T-helper 2 cell (primary cell): ENCODE measurements around the gene VPS13D.
"Not testable (repeated sequence)": the region's sequence is repeated elsewhere in the genome, so short reads cannot be mapped to it uniquely, and the experiment has no call there.

Source experiments
- DNase-seq, 5 experiments: peaks; one replicate each; pipeline versions ENCODE4 v3.0.0 to v3.0.0-alpha.2; 2012 to 2022

VPS13D gene

DNA sequence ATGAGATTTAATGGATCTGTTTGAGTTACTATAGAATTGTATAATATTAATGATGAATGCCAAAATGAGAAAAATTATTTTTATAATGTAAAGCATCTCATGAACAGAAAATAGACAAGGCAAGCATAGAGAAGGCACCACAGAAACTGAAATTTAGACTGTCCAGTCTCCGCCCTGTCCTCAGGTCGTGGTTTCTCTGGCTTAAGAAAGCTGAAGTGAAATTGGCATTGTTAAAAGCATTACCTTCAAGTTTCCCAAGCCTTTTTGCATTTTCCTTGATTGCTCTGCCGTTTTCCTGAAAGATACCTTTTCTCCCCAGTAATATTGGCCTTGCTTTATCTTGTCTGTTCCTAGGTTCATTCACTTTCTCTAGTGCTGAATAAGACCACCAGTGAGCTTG lies 58.0 kb downstream of the VPS13D start:
- no peak for DNase-seq

DNA sequence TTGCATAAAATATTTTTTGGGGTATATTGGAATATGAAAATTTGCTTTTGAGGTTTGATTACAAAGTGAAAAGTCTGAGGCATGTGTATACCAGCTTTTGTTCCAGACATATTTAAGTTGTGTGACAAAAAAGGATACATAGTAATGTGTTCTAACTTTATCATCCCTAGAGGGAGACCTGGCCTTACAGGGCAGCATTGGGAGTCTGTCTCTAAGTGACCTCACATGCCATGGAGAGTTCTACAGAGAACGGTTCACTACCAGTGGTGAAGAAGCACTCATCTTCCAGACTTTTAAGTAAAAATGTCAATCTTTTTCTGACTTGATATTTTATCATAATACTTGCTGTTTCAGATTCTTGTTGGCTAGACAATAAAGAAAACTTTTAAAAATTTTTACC lies 61.0 kb downstream of the VPS13D start:
- no peak for DNase-seq

DNA sequence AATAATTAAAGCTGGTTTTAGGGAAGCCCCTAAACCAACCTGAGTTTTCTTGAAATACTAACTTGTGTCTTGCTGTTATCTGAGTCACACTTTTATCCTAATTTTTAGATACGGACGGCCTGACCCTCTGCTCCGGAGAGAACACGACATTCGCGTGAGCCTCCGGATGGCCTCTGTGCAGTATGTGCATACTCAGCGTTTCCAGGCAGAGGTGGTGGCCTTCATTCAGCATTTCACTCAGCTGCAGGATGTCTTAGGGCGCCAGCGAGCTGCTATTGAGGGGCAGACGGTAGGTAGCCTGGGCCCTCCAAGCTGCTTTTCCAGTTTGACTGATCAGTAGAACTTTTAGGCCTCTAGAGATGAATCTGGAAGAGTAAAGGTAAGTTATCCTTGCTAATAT lies 63.6 kb downstream of the VPS13D start:
- DNase-seq, result no peak

DNA sequence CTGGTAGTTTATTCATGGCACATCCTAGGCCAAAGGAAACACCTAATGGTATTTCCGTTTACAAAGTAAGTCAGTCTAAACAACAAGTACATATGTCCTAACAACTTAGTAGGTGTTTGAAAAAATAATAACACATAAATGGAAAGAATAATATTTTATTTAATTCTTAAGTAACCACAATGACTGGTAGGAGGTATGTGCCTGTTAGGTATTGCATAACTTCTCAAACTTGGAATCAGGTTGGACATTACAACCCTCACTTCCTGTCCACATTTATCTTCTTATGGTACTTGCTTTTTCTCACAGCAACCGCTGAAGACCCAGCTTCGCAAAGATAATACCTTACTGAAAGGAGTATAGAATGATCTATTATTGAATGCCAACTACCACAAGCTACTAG lies 64.2 kb downstream of the VPS13D start:
- DNase-seq, result no peak

DNA sequence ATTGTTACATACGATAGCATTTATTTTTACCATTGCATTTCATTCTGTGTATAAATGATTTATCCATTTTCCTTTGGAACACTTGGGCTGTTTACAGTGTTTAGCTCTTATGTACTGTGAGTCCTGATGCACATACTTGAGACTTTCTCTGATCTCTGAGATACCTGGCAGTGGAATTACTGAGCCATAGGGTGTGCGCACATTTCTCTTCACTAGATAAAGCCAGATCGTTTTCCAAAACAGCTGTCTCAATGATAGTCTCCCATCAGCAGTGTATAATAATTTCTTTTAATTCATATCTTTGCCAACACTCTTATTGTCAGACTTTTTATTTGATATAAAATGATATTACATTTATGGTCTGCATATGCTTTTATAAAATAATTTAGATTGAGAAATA lies 66.2 kb downstream of the VPS13D start:
- DNase-seq, result no peak

DNA sequence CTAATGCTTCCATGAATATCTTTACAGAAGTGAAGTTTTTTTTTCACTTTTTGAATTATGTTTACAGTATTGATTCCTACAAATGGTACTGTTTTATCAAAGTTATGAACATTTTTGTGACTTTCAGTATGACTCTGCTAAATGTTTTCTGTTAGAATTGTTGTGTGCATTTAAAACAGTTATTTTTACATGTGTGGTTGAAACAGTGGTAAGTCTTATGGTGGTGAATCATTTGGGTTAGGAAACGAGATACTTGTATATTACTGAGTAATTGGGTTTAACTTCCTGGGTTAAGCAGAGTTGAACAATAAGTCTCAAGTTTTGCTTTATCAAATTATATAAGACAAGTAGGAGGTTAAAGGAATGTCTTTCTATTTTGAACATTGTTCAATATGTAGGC lies 66.8 kb downstream of the VPS13D start:
- DNase-seq, result peak in 1 of 5 experiments; percentile 76

DNA sequence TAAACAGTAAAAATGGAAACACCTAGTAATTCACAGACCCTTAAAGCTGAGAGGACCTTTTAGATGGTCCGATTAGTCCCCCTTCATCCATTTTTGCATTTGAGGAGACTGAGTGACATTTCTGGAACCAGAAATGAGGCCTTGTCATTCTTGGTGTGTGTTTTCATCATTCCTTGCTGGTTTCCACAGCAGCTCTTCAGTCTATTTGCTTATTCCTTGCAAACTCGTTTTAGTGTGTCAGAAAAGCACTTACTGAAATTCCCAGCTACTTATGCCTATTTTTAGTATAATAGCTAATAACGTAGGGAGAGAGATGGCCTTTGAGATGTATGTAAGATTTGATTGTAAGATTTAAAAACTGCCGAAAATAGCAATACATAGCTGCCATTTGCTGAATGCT lies 70.9 kb downstream of the VPS13D start:
- no peak for DNase-seq

DNA sequence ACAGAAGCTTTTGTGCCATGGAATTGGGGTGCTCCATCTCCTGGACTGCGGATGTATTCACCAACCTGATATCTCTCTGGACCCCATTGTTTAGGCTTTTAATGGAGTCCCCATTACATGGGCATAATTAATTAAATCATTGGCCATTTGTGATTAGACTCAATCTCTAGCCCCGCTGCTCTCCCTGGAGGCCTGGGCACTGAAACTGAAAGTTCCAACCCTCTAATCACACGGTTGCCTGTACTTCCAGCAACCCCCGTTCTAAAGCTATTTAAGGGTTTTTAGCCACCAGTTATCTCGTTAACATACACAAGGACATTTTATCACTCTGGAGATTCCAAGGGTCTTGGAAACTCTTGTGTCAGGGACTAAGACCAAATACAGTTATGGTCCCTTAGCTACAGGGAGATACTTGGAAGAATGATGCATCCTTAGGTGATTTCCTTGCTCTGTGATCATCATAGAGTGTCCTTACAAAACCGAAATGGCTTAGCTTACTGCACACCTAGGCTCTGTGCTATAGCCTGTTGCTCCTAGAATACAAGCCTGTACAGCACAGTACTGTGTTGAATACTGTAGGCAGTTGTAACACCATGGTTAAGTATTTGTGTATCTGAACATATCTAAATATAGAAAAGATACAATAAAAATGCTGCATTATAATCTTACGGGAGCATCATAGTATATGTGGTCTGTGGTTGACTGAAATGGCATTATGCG lies 71.8 kb downstream of the VPS13D start:
- peak in 1 of 5 experiments; percentile 30 for DNase-seq

DNA sequence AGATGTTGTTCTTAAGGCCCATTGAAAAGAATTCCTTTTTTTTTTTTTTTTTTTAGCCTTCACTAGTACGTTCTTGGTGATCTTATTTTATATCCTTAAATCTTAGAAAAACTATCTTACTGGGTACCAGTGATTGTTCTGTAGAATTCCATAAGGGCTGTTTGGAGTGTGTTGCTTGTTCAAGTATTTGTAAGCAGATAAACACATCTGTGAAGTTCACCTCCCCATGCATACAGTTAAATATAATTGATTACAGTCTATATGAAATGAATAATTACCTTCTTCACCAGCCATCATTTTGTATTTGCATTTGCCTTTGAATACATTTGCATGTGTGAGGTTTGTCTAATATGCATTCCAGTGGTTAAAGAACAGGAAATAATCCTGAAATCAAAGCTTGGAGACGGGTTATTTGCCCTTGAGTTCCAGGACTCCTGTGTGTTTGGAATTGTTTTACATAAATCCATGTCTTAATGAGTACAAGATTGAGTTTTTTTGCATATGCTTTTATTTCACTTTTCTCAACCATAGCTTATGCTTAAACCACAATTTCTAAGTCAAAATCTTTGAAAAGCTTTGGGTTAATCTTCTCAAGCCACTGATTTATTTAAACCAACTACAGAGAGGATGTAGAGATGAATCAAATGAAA lies 73.1 kb downstream of the VPS13D start:
- DNase-seq, result no peak

DNA sequence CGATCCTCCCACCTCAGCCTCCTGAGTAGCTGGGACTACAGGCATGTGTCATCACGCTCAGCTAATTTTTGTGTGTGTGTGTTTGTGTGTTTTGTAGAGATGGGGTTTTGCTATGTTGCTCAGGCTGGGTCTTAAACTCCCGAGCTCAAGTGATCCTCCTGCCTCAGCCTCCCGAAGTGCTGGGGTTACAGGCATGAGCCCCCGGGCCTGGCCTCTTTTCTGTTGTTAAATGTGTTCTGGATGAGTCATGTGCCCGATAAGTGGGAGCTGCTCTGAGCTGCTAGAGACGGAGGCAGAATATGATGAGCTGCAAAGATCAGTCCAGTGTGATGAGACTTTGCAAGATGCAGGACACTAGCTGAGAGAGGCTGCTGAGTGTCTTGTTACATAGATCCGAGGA lies 75.5 kb downstream of the VPS13D start:
- no peak for DNase-seq

DNA sequence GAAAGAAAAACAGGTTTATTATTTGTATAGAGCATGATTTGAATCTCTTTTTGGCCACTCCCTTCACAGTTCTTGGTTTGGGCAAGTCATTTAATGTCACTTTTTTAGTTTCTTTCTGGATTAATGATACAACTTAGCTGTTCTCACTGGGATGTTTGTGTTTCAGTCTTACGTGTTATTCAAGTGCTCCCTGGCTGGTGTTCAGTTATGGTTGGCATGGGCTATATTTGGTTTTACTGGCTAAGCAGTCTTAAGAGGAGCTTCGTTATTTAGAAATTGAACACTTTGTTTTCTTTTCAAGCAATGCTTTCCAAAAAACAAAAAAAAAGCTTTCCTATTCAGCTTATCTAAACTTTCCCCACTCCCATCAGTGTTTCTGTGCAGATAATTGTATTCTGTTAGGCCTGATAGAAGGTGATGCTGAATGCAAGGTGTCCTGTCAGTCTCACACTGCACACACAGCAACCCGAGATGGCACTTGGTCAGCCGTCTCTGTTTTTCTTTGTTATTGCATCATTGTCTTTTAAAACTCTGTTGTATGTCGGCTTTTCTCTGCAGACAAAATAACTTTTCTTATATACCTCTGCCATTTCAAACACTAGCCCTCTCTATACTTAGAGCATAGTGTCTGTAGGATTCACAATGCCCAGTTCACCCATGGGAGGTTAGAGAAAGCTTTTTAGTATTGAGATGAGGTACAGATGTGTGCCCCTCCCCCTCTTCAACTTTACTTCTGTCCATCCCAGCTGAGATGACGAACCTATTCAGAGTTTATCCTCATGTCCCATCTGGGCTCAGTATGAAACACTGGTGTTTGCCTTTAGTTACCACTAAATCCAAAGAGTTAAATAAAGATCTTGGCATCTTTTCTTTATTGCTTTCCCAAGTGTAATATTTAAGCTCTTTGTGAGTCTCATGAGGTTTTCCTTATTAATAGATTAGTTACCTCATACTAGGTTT lies 80.2 kb downstream of the VPS13D start:
- DNase-seq, result peak in 1 of 5 experiments; percentile 8

DNA sequence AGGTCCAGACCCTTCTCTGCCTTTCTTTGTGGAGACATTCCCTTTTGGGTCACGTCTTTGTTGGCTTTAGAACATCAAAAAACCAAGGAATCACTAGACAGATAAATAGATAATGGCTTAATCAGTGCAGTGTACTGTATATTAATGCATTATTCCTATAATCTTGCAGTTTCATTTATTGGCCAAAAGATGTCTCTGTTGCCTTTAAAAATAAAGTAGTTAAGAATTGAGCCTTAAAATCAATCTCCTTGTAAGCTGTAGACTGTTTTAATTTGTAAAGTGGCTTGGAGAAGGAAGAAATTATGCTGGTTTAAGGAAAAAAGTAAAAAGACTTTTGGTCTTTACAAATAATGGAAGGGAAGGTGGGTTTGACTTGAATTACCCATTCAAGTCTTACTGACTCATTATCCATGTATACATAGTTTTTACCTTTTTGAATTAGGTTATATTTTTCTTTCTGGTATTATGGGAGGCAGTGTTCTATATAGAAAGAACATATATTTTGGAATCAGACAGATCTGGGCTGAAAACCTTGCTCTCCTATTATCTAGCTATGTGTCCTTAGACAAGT lies 84.6 kb downstream of the VPS13D start:
- peak in 1 of 5 experiments; percentile 26 for DNase-seq

DNA sequence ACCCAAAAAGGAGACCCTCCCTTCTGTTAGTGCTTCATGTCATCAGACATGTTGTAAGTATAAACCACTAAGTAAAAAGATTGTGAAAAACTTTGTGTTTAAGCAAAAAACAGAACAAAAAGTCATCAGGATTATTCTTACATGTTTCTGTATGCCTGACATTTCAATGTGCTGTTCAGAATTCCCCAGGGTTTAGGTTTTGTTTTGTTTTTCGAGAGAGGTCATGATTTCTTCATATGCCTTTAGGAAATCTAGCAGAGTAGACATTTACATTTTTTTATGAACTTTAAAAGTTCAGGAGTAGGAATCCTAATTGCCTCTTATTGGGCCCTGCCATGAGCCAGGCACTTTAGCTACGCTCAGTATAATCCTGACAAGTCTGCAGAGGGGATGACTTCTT lies 85.3 kb downstream of the VPS13D start:
- DNase-seq, result no peak

DNA sequence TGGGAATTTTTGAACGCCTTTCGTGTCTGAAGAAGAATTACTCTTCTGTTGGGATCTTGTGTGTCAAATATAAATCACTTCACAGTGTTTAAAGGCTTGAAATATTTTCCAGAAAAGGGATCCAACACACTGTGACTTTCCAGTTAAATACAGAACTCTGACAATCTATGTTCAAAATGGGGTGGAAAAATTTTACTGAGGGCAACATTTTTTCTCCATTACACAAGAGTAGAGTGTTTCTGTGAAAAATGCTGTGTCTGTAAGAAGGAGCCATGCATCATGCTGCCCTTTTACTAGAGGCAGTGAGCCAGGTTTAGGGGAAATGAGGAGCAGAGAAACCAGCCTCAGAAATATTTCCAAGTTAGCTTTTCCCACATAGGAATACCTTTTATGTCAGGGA lies 86.5 kb downstream of the VPS13D start:
- DNase-seq, result no peak

DNA sequence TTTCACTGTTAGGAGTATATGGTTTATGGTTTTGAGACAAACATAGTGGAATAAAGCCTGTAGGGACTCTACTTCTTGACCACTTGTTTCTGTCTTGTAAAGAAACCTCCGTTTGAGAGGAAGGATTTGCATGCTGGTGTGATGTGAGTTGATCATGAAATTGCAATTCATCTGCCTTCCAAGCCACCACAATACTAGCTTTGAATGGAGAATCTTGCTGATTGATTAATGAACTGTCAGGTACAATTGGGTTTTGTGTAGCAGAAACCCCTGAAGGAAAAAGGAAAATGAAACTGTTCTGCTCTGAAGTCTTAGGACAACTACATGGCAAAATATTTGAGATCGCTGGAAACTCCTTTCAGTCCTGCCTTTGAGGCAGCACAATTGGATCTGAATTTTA lies 90.7 kb downstream of the VPS13D start:
- no peak for DNase-seq

DNA sequence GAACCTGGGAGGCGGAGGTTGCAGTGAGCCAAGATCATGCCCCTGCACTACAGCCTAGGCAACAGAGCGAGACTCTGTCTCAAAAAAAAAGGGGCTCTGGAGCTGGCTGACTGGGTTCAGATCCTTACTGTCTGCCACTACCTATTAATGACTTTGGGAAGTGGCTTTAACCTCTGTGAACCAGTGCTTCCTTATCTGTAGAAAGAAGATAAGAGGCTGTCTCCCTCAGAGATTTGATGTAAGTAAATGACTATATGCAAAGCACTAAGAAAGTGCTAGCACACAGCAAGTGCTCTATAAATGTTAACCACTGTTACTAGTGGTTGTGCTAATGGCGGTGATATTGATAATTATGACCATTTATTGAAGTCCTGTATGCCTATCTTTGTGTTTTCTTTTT lies 94.6 kb downstream of the VPS13D start:
- DNase-seq, result no peak

DNA sequence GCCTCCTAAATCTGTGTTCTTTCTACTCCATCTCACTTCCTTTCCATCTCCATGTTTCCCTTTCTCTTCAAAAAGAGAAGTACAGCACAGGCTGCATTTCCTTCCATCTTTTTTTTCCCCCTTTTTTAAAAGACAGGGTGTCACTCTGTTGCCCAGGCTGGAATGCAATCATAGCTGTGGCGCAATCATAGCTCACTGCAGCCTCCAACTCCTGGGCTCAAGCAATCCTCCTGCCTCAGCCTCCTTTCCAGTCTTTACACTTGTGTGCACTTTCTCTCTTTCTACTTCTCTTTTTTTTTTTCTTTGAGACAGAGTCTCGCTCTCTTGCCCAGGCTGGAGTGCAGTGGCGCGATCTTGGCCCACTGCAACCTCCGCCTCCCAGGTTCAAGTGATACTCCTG lies 95.1 kb downstream of the VPS13D start:
- DNase-seq, result not testable (repeated sequence)

DNA sequence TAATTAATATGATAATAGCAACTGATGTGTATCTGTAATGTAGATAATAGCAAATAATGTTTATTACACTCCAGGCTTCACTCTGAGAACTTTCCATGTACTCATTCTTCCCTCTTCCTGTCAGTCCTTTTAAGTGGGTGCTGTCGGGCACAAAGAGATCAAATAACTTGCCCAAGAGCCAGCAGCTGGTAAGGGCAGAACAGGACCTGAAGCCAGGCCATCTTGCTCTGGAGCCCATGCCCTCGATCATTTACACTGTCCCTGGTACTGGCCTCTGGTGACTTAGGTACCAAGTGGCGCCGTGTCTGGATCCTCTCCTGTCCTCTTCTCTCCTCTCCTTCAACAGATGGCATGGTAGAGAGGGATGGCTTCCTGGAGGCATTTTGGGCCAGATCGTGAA lies 97.2 kb downstream of the VPS13D start:
- no peak for DNase-seq

DNA sequence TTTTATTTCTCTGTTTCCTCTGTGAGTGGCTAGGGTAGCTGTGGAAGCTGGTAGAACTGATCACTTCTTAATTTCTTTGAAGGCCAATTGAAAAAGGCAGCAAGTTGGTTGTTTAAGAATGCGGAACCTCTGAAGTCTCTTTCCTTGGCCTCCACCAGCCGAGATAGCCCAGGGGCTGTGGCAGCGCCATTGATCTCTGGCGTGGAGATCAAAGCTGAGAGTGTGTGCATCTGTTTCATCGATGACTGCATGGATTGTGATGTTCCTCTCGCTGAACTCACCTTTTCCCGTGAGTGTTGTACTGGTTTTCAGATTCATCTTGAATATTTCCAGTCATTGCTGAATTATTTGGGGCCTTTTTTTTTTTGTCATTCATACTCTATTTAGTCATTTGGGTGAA lies 97.7 kb downstream of the VPS13D start:
- DNase-seq, result no peak

DNA sequence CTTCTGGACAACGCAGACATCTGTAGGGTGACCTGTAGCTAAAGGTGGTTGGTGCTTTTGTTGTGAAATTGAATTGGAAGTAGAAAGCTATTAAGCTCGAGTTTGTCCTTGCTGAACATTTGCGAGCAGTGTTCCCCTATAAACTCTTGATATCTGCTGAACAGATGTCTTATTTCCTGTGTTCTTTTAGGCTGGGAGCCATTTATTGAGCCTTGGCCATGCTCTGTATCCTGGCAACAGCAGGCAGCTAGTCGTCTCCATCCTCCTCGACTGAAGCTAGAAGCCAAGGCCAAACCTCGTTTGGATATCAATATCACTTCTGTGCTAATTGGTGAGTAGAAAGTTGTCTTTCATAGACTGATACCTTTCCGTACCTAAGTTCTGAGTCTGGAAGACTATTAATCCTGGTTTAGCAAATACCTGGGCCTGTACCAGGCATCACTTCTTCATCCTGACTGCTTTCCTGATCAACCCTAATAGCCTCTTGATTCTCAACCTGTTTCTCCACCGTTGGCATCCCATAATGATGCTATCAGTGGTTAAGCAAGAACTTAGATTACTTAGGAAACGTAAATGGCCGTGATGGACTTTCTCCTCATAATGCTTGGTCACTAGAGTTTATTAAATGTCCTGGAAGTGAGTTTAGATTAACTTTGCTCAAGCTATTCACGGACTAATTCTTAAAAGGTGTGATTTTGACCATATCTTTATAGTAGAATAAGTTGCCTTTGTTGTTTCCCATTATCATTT lies 103.4 kb downstream of the VPS13D start:
- DNase-seq, result no peak

DNA sequence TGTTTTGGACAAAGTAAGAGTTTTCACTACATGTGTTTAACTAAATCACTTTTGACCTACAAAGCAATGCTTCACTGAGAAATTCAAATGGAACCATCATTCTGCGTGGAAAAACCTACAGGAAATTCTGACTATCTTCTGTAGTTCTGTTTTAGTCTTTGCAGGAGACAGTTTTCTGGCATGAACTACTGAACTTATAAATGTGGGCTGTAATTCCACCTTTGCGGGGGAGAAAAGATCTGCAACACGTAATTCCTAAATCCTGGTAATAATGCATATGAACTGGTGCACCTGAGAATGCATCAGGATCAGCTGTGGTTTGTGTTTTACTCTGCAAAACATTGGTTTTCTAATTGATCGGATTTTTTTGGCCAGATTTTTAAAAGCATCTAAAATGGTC lies 106.0 kb downstream of the VPS13D start:
- DNase-seq, result no peak

DNA sequence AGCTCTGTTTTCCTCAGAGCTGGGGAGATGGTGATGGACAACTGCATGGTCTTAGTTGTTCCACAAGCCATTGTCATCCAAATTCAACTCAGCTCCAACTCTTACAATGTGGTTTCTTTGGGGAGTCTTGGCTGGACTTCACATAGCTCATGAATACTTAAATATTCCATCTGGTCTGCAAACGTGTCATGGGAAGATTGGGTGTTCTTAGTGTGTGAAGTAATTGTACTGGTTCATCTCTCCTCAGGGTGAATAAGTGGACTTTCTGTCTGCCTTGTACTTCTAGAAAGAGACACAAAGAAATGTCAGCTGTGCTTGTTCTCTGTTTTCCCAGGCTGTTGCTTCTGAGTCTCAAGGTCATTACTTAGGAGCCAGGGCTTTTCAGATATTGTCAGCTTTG lies 106.6 kb downstream of the VPS13D start:
- no peak for DNase-seq
